GM18498 (cell line): Measurements from ENCODE around the gene CYYR1.
"Not testable (repeated sequence)": the region's sequence is repeated elsewhere in the genome, so short reads cannot be mapped to it uniquely, and the experiment has no call there.

Experiments
- ATAC-seq: cut with Tn5 transposase; IDR thresholded peaks from one replicate; pipeline ENCODE4 v1.9.1; 2021; ENCODE audit warnings: mild to moderate bottlenecking, moderate library complexity; ENCODE audit not compliant: unreplicated experiment

The CYYR1 gene

DNA sequence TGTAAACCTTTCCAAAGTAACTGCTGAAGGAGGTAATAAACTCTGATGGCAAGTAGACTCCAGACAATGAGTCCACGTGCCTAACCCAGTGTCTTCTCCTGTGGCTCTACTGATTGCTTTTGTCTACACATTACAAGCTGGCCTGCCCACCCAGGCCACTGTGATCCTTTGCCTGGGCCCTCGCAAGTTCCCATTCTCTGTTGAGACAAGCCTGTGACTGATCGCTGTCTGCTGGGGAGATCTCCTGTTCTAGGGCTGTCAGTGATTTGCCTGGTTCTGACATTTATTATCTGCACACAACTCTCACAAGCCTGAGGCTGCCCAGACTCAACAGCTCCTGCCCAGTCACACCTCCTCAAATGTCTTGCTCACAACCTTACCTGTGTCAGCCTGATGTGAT is 81.4 kb downstream of the CYYR1 start:
- ATAC-seq, result no peak

DNA sequence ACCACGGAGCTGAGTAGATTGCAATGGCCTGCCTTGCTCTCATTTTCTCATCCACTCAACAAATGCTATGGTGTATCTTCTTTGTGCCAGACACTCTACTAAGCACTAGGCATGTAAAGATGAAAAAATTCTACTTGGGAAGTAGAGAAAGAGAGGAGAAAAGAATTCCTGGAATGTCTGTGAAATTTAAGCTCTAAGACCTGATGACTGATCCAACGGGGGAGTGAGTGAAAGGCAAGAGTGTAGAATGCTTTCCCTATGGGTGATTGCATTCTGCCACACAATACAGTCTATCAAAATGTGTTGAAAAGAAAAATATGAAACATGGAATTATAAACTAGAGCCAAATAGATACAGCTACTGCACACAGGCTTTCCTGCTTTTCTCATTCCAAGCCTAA is 82.3 kb downstream of the CYYR1 start:
- no peak for ATAC-seq

DNA sequence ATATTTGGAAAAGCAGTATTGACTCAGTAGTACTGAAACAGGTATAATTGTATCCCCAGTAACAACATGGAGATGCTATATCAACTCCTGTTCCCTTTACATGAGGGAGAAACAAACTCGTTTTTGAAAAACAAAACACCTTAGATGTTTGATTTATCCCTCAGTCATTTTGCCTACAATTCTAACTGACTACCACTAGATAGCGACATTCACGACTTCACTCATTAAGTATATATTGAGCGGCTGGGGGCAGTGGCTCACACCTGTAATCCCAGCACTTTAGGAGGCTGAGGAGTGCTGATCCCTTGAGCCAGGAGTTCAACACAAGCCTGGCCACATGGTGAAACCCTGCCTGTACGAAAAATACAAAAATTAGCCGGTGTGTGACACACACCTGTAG is 83.3 kb downstream of the CYYR1 start:
- ATAC-seq, result no peak

DNA sequence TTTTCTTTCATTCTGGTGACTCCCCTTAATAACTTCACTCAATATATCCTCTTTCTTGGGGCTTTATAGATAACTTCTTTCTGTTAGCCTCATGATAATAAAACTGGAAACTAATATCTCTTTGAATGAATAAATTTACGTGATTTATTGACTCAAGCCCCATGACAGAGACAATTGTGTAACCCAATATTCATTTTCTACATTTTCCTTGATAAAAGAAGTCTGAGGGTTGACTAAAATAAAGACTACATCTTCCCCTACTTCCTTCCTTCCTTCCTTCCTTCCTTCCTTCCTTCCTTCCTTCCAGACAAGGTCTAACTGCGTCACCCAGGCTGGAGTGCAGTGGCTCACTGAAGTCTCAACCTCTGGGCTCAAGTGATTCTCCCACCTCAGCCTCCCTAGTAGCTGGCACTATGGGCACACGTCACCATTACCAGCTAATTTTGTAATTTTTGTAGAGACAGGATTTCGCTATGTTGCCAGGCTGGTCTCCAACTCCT is 85.1 kb downstream of the CYYR1 start:
- ATAC-seq, result no peak

- ATAC-seq, result no peak
Observed at GRCh38 chr21:26473471-26473870, 99.6 kb downstream of the CYYR1 start.

GRCh38 chr21:26471099-26471471 is 102.0 kb downstream of the CYYR1 start:
- no peak for ATAC-seq

- no peak for ATAC-seq
Observed at GRCh38 chr21:26470351-26471098, 102.6 kb downstream of the CYYR1 start.

DNA sequence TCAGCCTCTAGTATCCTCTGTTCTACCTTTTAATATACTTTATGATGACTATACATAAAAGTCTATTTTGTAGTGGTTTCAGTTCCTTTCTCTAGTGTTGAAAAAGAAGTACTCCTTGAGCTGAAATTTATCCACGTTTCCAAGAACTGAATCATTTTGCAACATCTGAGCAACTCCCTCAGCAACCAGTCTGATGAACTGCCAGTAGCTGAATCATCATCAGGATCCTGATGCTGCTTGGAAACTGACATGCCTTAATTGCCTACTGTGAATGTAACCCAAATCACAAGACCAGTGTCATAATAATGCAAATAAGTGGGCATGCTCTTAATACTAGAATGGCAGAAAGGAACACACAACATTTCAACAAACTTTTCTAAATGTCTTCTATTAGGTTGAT is 103.3 kb downstream of the CYYR1 start:
- ATAC-seq, result no peak

DNA sequence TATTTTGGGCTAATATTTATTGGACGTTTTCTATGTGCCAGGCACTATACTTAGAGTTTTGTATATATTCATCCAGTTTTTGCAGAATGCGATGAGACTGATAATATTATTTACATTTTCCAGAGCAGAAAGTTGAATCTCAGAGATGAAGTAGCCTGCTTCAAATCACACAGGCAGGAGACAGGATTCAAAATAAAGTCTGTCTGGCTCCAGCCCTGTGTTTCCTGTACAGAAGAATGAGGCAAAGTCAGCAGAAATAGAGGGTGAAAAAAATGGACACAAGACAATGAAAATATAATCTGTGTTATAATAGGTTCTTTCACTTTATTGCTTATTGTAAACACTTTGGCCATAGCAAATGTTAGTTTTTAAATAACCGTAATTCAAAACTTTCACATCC is 107.2 kb downstream of the CYYR1 start:
- no peak for ATAC-seq

DNA sequence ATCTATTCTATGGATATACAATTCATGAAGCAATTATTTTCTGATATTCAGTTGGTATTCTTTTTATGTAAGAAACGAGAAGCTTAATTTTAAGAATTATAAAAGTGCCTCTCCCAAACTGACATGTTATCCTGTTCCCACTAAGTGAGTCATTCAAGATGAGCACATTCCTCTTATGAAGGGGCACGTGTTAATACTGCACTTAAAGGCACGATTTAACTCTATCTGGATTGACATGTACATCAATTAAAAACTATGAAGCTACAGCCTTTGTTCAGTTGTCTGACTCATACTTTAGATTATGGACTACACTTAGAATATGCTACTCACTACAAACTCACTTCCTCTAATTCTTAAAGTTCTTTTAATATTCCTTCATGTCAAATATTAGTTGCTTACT is 111.6 kb downstream of the CYYR1 start:
- no peak for ATAC-seq

GRCh38 chr21:26460621-26461020 is 112.5 kb downstream of the CYYR1 start:
- no peak for ATAC-seq

DNA sequence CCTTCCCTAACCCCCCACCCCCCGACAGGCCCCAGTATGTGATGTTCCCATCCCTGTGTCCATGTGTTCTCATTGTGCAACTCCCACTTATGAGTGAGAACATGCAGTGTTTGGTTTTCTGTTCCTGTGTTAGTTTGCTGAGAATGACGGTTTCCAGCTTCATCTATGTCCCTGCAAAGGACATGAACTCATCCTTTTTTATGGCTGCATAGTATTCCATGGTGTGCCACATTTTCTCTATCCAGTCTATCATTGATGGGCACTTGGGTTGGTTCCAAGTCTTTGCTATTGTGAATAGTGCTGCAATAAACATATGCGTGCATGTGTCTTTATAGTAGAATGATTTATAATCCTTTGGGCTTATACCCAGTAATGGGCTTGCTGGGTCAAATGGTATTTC is 114.2 kb downstream of the CYYR1 start:
- ATAC-seq, result not testable (repeated sequence)

DNA sequence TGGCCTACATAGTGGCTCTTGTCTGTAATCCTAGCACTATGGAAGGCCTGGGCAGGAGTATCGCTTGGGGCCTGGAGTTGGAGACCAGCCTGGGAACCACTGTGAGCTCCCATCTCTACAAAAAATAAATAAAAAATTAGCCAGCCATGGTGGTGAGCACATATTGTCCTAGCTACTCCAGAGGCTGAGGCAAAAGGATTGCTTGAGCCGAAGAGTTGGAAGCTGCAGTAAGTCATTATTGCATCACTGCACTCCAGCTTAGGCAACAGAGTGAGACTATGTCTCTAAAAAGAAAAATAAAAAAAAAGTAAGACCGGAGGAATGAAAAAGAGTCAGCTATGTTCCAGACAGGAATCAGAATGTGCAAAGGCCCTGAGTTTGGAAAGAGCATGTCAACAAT is 115.3 kb downstream of the CYYR1 start:
- no peak for ATAC-seq

DNA sequence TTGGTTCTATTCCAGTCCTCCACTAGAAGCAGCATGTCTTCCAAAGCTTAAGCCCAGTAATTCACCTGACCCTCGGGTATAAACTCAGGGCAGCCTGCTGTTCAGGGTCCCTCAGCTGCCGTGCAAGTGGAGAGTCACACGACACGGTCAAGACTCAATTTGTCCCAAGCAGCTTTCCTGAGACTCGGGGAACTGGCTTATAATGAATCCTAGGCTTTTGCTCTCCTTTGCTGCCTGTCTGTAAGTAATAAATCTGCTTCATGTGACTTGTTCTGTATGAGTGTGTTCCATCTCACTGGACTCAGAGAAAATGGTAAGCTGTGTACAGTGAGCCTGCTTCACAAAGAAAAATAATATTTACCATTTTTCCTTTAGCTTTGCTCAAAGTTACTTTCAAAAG is 119.8 kb downstream of the CYYR1 start:
- no peak for ATAC-seq

- no peak for ATAC-seq
Observed at GRCh38 chr21:26451081-26451740, 121.9 kb downstream of the CYYR1 start.

DNA sequence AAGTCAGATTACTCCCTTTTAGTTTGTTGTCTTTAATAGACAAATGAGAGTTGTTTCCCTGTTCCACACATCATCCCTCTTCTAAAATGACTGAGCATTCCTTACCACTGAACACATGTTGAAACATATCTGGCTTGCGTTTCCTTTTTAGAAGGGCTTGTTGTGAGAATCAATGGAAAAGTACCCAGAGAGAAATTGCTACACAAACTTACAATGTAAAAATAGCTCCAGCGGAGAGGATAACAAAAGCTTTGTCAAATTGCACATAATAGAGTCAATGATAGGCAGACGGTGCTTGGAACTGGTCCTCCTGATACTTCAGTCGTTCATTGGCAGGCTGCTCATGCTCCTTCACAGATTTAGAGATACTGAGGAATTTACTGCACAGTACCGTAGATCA is 123.9 kb downstream of the CYYR1 start:
- ATAC-seq, result no peak

GRCh38 chr21:26448751-26449150 is 124.3 kb downstream of the CYYR1 start:
- no peak for ATAC-seq

- ATAC-seq, result no peak
Observed at GRCh38 chr21:26447932-26448475, 125.1 kb downstream of the CYYR1 start.

DNA sequence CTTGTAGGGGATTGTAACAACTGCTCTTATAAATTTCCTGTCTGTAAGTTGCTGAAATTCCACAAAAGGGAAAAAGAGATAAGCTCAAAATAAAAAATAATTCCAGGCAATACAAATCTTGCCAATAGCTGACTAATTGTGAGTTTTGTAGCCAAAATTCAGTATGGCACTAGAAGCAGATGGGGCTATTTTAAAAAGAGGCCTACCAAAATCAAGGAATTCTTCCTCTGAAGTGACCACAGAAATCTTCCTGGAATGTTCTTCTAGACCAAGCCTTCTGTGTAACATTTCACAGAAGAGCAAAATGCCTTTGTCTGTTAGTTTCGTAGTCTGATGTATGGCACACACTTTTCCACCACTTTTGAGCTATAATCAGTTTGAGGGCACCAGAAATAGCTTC is 127.6 kb downstream of the CYYR1 start:
- no peak for ATAC-seq

GRCh38 chr21:26444646-26445045 is 128.4 kb downstream of the CYYR1 start:
- ATAC-seq, result no peak

DNA sequence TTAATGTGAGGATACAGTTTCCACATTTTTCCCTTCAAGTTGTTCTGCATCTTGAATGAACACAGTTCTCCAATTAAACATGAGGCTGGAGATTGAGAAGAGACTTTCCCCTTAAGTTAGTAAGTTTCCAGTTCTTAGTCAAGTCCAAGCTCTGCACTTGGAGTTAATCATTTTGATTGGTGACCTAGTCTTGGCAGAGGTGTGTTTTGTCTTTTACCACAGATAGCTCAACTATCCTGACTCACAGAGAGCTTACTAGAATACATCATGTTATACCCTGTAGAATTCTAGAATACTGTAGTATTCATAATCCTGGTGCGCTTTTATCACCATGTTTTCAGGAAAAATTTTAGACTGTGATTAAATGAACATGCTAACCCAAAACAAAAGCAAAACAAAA is 129.2 kb downstream of the CYYR1 start:
- ATAC-seq, result no peak

DNA sequence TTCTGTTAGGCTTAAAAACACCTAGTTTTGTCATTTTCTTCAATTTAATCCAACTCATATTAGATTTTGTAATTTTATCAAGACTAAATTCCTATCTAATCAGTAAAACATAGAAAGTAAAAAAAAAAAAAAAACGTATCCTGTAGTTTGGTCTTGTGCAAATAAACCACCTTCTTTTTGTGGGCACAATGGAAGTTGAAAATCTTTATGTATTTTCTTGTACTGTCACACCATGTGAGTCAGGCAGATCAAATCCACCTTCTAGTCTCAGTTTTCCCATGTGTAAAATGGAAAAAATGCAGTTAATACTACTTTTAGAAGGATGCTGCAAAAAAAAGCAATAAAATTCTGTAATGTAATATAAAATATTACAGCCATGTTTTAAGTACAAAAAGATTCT is 129.8 kb downstream of the CYYR1 start:
- ATAC-seq, result no peak
